NCI-H446 (cell line): ENCODE measurements around the gene PUDP.
"Not testable (repeated sequence)": the region's sequence is repeated elsewhere in the genome, so short reads cannot be mapped to it uniquely, and the experiment has no call there.

Experiments
- DNase-seq, 2 experiments: peaks; one replicate each; lab custom pipeline; 2025; lab: John Stamatoyannopoulos, UW

Gene PUDP

DNA sequence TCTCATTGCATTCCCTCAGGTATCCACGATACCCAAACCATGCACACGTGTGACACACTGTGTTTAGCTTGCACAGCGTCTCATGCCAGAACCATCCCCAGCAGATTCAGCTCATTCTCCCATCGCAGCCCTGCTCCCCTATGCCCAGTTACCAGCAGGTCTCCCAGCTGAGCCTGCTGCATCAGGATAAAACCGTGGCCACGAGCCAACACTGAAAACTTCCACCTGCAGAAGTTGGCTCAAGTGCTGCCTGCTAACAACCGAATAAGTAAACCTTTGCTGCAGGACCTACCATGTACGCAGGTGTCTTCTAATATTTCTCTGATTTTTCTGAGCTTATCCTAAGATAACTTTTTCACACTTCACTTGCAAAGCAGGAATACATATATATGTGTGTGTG is 120.9 kb downstream of the PUDP start:
- no peak for DNase-seq

DNA sequence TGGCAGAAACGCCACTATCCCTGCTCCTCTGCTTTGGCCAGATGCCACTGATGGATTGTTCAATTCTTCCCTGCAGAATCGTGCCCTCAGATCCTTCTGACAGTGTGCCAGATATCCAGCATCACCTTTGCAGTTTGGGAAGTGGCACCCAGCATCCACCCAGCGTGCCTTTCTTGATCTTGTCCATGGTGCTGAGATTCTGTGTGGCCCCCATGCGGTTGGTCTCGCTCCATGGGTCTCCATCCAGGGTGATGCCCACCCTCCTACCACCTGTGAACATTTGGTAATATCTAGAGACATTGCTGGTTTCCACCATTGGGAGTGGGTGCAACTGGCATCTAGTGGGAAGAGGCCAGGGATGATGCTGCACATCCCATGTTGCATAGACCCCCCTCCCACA is 121.6 kb downstream of the PUDP start:
- DNase-seq, result not testable (repeated sequence)

DNA sequence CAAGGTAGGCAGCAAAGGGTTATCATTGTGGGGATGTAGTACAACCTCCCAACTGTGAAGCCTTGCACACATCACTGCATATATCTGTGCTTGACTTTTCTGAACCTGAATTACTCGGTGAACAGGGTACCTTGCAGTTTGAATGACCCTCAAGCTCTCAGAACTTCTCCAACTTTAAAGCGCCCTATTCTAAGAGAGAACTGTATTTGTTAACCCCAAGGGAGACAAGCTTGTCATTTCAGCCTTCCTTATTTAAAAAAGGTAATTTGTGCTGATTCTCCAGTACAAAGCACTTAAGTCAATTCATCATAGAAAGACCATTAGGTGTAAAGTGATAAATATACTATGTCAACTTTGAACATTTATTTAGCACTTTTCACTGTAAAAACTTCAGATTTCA is 122.5 kb downstream of the PUDP start:
- DNase-seq, result no peak

DNA sequence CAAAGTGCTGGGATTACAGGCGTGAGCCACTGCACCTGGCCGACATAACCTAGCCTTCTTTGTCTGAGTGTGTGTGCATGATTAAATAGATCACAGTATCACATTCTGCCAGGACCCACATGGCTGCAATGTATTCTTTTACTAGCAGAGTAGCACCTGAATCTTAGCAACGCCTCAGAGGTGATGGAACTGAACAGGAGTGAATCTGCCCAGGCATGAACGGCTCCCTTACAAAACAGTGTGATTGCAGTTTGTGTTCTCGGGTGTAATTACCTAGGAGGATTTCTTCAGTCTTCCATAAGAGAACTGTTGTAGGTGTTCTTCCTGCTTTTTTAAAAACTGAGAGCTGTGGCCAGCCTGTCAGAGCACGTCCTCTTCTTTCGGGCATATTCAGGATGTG is 123.1 kb downstream of the PUDP start:
- no peak for DNase-seq

DNA sequence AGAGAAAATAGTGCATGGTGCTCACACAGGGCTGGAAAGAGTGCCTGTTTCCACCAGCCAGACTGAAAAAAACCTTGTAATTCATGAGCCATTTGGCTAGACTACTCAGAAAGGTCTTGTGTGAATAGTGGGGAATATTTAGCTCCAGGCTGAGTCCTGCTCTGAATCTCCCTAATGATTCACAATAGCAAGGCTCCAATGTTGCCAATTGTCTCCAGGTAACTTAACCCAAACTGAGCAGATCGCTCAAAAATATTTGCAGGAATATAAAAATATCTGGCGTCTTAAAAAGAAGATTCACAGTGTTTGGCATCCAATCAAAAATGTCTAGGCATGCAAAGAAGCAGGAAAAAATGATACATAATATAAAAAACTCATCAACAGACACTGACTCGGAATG is 125.0 kb downstream of the PUDP start:
- not testable (repeated sequence) for DNase-seq

DNA sequence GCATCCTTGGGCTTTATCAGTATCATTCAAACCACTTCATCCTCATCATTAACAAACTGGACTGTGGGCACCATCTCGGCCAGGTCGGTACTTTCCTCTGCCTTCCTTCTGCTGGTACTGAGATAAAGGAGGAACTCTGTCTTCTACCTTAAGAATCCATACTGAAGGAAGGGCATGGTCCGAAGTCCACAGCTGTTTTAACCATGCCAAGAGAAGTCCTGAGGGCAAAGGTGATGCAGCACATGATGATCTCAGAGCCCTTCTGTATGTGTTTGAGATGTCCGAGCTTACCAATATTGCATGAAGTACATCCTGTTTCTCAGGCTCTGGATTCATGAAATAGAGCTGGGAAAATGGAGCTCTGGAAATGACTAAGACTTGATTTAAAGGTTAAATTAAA is 126.0 kb downstream of the PUDP start:
- no peak for DNase-seq

DNA sequence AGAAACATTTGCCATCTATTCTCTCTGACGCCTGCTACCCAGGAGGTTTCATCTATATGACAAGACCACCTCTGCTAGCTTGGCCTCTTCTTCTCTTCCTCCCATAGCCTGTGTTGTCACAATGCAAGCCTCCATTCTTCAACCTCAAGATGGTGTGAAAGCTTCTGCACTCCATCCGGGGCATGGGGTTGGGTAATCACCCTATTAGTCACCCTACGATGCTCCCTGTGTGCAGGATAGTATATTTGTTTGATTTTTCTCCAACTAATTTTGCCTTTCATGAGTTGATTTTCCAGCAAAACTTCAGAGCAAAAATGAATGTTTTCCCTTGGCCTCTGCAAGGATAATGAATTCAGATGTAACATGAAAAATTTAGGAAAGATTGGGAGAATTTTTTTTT is 128.4 kb downstream of the PUDP start:
- DNase-seq, result no peak

DNA sequence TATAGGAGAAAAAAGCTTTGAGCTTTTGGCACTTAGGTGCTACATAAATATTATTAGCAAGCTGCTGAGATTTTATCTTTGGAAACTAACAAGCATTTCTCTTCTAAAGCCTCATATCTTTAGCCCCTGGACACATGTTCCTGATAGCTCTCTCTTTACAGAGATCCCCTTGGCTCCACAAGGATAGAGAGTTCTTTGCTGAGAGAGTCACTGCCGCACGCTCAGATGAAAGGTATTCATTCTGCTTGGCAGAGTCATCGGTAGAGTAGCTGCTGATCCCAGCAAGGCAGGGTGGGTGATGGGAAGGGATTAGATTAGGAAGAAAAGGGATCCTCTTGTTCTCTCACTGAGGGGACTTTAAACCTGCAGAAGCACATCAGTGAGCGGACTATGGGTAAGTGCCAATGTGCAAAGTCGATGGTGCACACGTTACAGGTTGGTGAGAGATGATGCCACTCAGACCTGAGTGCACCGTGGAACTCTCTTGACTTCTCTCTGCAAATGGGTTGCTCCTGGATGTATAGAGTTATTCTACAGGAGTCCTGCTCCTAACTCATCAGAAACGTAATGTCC is 135.6 kb downstream of the PUDP start:
- DNase-seq, result not testable (repeated sequence)

DNA sequence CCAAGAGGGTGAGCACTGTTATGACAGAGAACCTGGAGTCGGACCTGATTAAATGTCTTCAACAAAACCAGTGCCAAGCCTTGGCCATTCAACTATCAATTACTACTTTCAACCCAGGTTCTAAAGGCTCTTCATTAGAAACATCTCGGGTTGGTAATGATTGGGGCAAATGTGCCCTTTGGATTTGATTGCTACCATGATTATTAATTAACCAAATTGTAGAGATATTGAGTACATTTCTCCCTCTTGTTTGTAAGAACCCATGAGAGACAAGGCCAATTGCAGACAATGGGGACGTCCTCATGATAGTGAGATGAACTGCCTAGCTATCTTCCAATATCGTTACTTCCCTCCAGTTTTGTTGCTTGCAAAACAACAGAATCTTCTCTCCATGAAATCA is 137.1 kb downstream of the PUDP start:
- DNase-seq, result not testable (repeated sequence)

DNA sequence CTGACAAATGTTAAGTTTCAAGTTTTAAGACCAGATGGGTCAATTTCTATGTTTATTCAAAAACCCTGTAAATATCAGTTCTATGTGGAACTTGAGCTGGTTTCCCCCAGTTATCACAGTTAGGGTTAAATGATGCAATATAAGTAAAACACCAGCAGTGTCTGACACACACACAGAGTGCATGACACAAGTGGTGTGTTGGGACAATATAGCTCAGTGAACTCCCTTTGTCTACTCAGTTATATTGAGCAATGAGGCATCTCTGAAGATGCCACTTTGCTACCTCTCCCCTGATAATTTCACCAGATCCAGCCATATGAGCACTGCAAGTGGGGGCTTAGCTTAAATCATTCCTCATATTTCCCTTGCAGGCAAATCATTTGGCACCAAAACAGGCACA is 140.6 kb downstream of the PUDP start:
- not testable (repeated sequence) for DNase-seq
